Measurements from ENCODE around the gene AHRR. TPM values are rescaled to one million over a fixed set of nuclear protein-coding genes. Genes with fewer than 3 reads are reported as not detected.

Gene AHRR
- total RNA-seq, 1 experiment from 2014 or later = 3.2 TPM

GRCh38 chr5:318931-319601, 2.4 kb upstream of the AHRR start:
- no peak for DNase-seq (ENCODE audit: unreplicated experiment)
- Mint-ChIP-seq H3K27me3 (ENCODE audit: insufficient read depth, unreplicated experiment) (no peaks in the 10 kb centered on the region), H3K27ac (ENCODE audit: low read depth, unreplicated experiment) (no peak overlapping the region), H3K4me3 (ENCODE audit: unreplicated experiment) (peak overlapping the region; percentile 25), H3K36me3 (ENCODE audit: insufficient read depth, unreplicated experiment) (peaks cover 25% of the 10 kb centered on the region), H3K9me3 (ENCODE audit: unreplicated experiment) (no peaks in the 10 kb centered on the region), H3K4me1 (ENCODE audit: insufficient read depth, unreplicated experiment) (no peaks in the 10 kb centered on the region)
- no TSS peak for BruUV-seq (replicated peaks)
- ChIA-PET CTCF (interaction anchor here (0.6 to 8.3 kb wide), 5 partner anchors 11 to 1197 kb away, joined by 3 to 94 read pairs (median 3); no protein-coding TSS in a partner anchor), POLR2A (interaction anchor here (0.5 kb wide), 1 partner anchor 128 kb away, joined by 3 read pairs; no protein-coding TSS in a partner anchor)
- intact Hi-C loops (cut with micrococcal nuclease) = no loop called here
- TF ChIP-seq CTCF (IDR thresholded peaks at IDR 0.05; ENCODE audit: unreplicated experiment) = no peak

- TF ChIP-seq CTCF (IDR thresholded peaks at IDR 0.05; ENCODE audit: unreplicated experiment) = no peak
- Mint-ChIP-seq H3K27ac (ENCODE audit: low read depth, unreplicated experiment) (no peak overlapping the region), H3K27me3 (ENCODE audit: insufficient read depth, unreplicated experiment) (no peaks in the 10 kb centered on the region), H3K36me3 (ENCODE audit: insufficient read depth, unreplicated experiment) (peaks cover 15% of the 10 kb centered on the region), H3K9me3 (ENCODE audit: unreplicated experiment) (no peaks in the 10 kb centered on the region), H3K4me1 (ENCODE audit: insufficient read depth, unreplicated experiment) (no peaks in the 10 kb centered on the region), H3K4me3 (ENCODE audit: unreplicated experiment) (peak overlapping the region; percentile 59)
- no peak for DNase-seq (ENCODE audit: unreplicated experiment)
- ChIA-PET POLR2A (no interaction called here), CTCF (interaction anchor here (0.7 to 8.3 kb wide), 8 partner anchors 8 to 1499 kb away, joined by 3 to 94 read pairs (median 3); no protein-coding TSS in a partner anchor)
- intact Hi-C loops (cut with micrococcal nuclease) = no loop called here
- no TSS peak for BruUV-seq (replicated peaks)
Observed at GRCh38 chr5:320524-321229, 837 bp upstream of the AHRR start.

GRCh38 chr5:321726-322251, 275 bp downstream of the AHRR start:
- Mint-ChIP-seq H3K27ac (ENCODE audit: low read depth, unreplicated experiment) (no peak overlapping the region), H3K36me3 (ENCODE audit: insufficient read depth, unreplicated experiment) (peaks cover 6% of the 10 kb centered on the region), H3K4me1 (ENCODE audit: insufficient read depth, unreplicated experiment) (no peaks in the 10 kb centered on the region), H3K27me3 (ENCODE audit: insufficient read depth, unreplicated experiment) (no peaks in the 10 kb centered on the region), H3K9me3 (ENCODE audit: unreplicated experiment) (no peaks in the 10 kb centered on the region), H3K4me3 (ENCODE audit: unreplicated experiment) (peak overlapping the region; percentile 59)
- no TSS peak for BruUV-seq (replicated peaks)
- TF ChIP-seq CTCF (IDR thresholded peaks at IDR 0.05; ENCODE audit: unreplicated experiment) = no peak
- ChIA-PET POLR2A (no interaction called here), CTCF (interaction anchor here (8.3 kb wide), 1 partner anchor 110 kb away, joined by 94 read pairs; no protein-coding TSS in a partner anchor)
- DNase-seq (ENCODE audit: unreplicated experiment) = no peak
- intact Hi-C loops (cut with micrococcal nuclease) = no loop called here

- H3K27ac Mint-ChIP-seq (ENCODE audit: low read depth, unreplicated experiment) = no peak overlapping the region
- no peaks in the 10 kb centered on the region for H3K9me3 Mint-ChIP-seq (ENCODE audit: unreplicated experiment)
- H3K4me1 Mint-ChIP-seq (ENCODE audit: insufficient read depth, unreplicated experiment) = no peaks in the 10 kb centered on the region
- no TSS peak for BruUV-seq (replicated peaks)
- POLR2A ChIA-PET = interaction anchor here (0.6 kb wide), 1 partner anchor 91 kb away, joined by 7 read pairs; no protein-coding TSS in a partner anchor
- H3K4me3 Mint-ChIP-seq (ENCODE audit: unreplicated experiment) = no peak overlapping the region
- DNase-seq (ENCODE audit: unreplicated experiment) = no peak
- H3K27me3 Mint-ChIP-seq (ENCODE audit: insufficient read depth, unreplicated experiment) = no peaks in the 10 kb centered on the region
- peaks cover 6% of the 10 kb centered on the region for H3K36me3 Mint-ChIP-seq (ENCODE audit: insufficient read depth, unreplicated experiment)
- intact Hi-C loops (cut with micrococcal nuclease) = no loop called here
- no peak for TF ChIP-seq CTCF (IDR thresholded peaks at IDR 0.05; ENCODE audit: unreplicated experiment)
- CTCF ChIA-PET = interaction anchor here (1.0 kb wide), 1 partner anchor 109 kb away, joined by 3 read pairs; no protein-coding TSS in a partner anchor
Observed at GRCh38 chr5:322281-322941, 897 bp downstream of the AHRR start.
